ENCODE measurements around the gene INTS7. TPM values are rescaled to one million over a fixed set of nuclear protein-coding genes. Genes with fewer than 3 reads are reported as not detected.

The INTS7 gene
- total and polyA plus RNA-seq, 12 donors, result 6.3 to 24.5 (median 12.2) TPM

DNA sequence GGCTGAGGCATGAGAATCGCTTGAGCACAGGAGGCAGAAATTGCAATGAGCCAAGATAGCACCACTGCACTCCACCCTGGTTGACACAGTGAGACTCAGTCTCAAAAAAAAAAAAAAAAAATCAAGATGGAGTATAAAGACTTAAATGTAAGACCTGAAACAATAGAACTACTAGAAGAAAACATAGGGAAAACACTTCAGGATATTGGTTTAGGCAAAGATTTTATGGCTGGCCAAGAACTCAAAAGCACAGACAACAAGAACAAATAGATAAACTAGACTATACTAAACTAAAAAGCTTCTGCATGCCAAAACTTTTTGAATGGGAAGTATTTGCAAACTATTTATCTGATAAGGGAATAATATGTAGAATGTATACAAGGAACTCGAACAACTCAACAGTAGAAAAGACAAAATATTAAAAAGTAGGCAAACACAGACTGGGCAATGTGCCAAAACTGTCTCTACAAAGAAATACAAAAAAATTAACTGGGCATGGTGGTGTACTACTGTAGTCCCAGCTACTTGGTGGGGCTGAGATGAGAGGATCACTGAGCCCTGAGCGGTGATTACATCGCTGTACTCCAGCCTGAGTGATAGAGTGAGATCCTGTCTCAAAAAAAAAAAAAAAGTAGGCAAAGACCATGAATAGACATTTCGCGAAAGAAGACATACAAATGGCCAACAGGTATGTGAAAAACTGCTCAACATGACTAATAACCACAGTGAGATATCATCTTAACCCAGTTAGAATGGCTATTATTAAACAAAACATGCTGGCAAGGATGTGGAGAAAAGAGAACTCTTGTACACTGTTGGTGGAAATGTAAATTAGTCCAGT lies 25.5 kb upstream of the INTS7 start:
- TF ChIP-seq CTCF (IDR thresholded peaks at IDR 0.05), result no peak
- TF ChIP-seq POLR2A (IDR thresholded peaks at IDR 0.05), result no peak
- intact Hi-C loops (cut with DNase I), result loop anchor here in 1 of 2 donors (5.0 kb wide), 1 partner anchor 396 kb away; no protein-coding TSS in a partner anchor
- Histone ChIP-seq H3K27me3 (no peaks in the 10 kb centered on the region), H3K9me3 (replicated peaks in 1 of 3) (no peaks in the 10 kb centered on the region), H3K36me3 (replicated peaks in 1 of 2) (no peaks in the 10 kb centered on the region), H3K4me3 (no peak overlapping the region), H3K27ac (no peak overlapping the region), H3K4me1 (replicated peaks in 1 of 2) (no peaks in the 10 kb centered on the region)
- no peak for DNase-seq
- 76 to 80% (median 78%) methylated on average over 6 of the region's 6 CpGs for WGBS, 4 donors

- no peaks in the 10 kb centered on the region for H3K9me3 ChIP-seq (replicated peaks in 1 of 3)
- H3K36me3 ChIP-seq (replicated peaks in 1 of 2), result no peaks in the 10 kb centered on the region
- H3K27me3 ChIP-seq, result no peaks in the 10 kb centered on the region
- H3K4me1 ChIP-seq (replicated peaks in 1 of 2), result no peaks in the 10 kb centered on the region
- no peak overlapping the region for H3K4me3 ChIP-seq
- 79 to 100% (median 98%) methylated on average over 2 of the region's 2 CpGs for WGBS, 4 donors
- intact Hi-C loops (cut with DNase I), result loop anchor here in 1 of 2 donors (5.0 kb wide), 1 partner anchor 317 kb away; no protein-coding TSS in a partner anchor
- no peak overlapping the region for H3K27ac ChIP-seq
- TF ChIP-seq CTCF (IDR thresholded peaks at IDR 0.05) (no peak), POLR2A (IDR thresholded peaks at IDR 0.05) (no peak)
- DNase-seq, result no peak
Measured at GRCh38 chr1:212055333-212055732, 20.0 kb upstream of the INTS7 start.

DNA sequence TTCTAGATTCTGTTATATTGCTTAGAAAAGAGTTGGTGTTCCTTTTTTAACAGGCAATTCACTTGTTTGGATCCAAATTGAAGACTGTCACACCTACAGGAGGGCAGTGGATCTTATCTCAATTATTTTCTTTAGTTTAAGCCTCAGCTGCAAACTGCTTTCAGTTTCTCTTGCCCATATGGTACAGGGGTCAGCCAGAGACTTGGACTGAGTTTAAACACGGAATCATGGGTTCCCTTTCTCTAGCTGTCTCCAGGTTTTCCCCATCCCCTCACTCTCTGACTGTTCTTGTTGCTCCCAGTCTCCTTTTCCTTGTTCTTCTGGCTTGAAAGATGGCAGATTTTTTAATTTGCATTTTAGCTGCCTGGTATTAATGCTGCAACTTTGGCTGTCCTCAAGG lies 18.6 kb upstream of the INTS7 start:
- TF ChIP-seq POLR2A (IDR thresholded peaks at IDR 0.05) (no peak), CTCF (IDR thresholded peaks at IDR 0.05) (no peak)
- no peaks in the 10 kb centered on the region for H3K4me1 ChIP-seq (replicated peaks in 1 of 2)
- WGBS, 4 donors, result 36 to 88% (median 78%) methylated on average over 1 of the region's 1 CpG
- no peaks in the 10 kb centered on the region for H3K27me3 ChIP-seq
- DNase-seq, result no peak
- intact Hi-C loops (cut with DNase I), result no loop called here
- H3K27ac ChIP-seq, result no peak overlapping the region
- no peaks in the 10 kb centered on the region for H3K36me3 ChIP-seq (replicated peaks in 1 of 2)
- no peak overlapping the region for H3K4me3 ChIP-seq
- no peaks in the 10 kb centered on the region for H3K9me3 ChIP-seq (replicated peaks in 1 of 3)

DNA sequence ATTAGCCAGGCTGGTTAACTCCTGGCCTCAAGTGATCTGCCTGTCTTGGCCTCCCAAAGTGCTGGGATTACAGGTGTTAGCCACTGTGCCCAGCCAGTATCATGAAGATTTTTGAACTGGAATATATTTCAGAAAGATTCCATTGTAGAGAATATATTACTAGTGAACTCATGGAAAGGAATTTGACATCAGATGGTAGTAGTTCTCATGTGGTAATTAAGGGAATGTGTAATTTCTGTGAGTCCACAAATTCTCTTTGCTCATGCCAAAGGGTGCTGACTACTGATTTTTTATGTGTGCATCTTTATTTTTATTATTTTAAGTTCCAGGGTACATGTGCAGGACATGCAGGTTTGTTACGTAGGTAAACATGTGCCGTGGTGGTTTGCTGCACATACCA lies 10.6 kb upstream of the INTS7 start:
- WGBS, 4 donors, result 98 to 100% (median 98%) methylated on average over 2 of the region's 2 CpGs
- Histone ChIP-seq H3K27me3 (no peaks in the 10 kb centered on the region), H3K27ac (no peak overlapping the region), H3K36me3 (replicated peaks in 1 of 2) (no peaks in the 10 kb centered on the region), H3K4me1 (replicated peaks in 1 of 2) (no peaks in the 10 kb centered on the region), H3K9me3 (replicated peaks in 1 of 3) (no peaks in the 10 kb centered on the region), H3K4me3 (no peak overlapping the region)
- no peak for DNase-seq
- TF ChIP-seq CTCF (IDR thresholded peaks at IDR 0.05), result no peak
- no peak for TF ChIP-seq POLR2A (IDR thresholded peaks at IDR 0.05)
- intact Hi-C loops (cut with DNase I), result no loop called here

Data from adrenal gland (tissue), 12 donors.